Measurements from ENCODE around the gene FPGT.
"Not testable (repeated sequence)": the region's sequence is repeated elsewhere in the genome, so short reads cannot be mapped to it uniquely, and the experiment has no call there.

The FPGT gene

GRCh38 chr1:74197657-74198552 is at the start of gene FPGT, which contains the start of gene LRRIQ3:
FPGT (plus strand) TSS chr1:74198242; CDS start chr1:74198279, 37 bp downstream.
LRRIQ3 (minus strand) TSS chr1:74198176; CDS start chr1:74183684, 14,492 bp downstream.
- DNase-seq = peak; percentile 71 to 81

GRCh38 chr1:74160046-74160445 is 38.0 kb upstream of the FPGT start:
- DNase-seq = no peak

DNA sequence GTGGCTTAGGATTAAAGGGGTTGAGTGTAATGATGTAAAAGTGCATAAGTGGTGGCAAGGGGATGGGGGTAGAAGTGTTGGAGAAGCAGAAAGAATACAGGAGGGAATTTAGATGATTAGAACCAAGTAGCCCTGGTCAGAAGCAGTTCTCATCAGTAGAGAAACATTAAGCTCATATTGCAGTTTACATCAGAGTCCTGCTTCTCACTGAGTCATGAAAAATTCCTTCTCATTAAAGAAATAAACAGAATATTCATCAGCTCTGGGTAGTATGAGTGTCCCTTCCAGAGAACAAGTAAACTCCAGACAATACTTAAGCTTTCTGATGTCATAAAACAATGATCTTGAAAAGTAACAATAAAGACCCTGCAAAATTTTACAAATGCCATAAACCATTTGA is 36.5 kb upstream of the FPGT start:
- no peak for DNase-seq

DNA sequence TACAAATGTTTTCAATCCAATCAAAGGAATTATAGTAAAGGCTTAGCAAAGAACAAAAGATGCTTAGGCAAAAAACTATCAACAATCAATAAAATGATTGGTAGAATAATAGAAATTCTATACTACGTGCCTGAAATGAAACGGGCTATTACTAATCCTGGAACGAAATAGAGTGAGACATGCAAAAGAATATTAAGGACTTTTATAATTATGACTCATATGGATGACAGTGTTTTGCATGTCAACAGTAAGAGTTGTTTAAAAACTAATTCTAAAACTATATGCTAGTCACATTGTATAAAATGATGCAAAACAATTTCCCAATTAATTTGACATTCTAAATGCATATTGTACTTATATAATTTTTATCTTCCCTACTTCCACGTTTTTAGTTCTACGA is 35.7 kb upstream of the FPGT start:
- DNase-seq = no peak

DNA sequence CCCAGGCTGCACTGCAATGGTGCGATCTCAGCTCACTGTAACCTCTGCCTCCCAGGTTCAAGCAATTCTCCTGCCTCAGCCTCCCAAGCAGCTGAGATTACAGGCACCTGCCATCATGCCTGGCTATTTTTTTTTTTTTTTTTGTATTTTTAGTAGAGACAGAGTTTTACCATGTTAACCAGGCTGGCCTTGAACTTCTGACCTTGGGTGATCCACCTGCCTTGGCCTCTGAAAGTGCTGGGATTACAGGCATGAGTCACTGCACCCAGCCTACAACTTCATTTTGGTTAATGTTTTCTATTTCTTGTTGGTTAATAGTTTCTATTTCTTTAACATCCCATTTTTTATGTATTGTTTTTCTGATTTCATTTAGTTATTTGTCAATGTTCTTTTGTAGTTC is 23.6 kb upstream of the FPGT start:
- DNase-seq = not testable (repeated sequence)

DNA sequence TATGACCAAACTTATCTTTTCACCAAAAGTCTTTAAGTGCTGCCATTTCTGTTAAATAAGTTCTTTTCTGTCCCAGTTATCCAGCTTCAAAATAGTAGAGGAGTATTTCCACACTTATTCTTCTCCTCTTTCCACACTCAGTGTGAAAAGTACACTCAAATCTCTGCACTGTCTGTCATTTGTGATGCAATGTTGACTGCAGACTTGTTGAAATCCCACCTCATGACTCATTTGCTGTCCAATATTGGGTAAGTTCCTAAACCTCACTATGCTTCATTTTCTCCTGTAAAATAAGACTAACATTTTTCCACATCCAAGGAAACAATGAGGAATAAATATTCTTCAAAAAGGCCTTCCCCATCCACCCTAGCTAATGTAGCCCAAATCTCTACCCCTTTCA is 17.6 kb upstream of the FPGT start:
- no peak for DNase-seq

GRCh38 chr1:74193908-74194307 is 4.1 kb upstream of the FPGT start:
- no peak for DNase-seq

DNA sequence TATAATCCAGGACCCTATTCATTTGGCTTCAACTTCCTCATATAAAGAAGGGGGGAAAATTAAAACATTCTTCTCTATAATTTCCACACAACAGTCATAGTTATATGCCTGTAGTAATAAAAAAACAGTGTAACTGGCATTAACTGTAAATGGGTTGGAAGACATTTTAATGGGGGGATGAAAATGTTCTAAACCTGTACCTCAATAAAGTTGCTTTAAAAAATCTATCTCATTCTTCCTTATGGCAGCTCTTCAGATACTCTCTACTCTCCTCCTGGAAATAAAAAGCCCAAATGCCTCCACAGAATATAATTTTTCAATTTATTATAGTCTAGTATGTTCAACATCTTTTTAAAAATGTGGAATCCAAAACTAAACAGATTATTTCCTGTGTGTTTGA is 2.7 kb upstream of the FPGT start:
- no peak for DNase-seq

GRCh38 chr1:74197255-74197654 is 787 bp upstream of the FPGT start:
- no peak for DNase-seq

GRCh38 chr1:74199504-74199903 is 1.5 kb downstream of the FPGT start:
- DNase-seq = no peak

- no peak for DNase-seq
Measured at GRCh38 chr1:74205266-74205665, 7.2 kb downstream of the FPGT start.

- no peak for DNase-seq
Measured at GRCh38 chr1:74215229-74215628, 17.2 kb downstream of the FPGT start.

DNA sequence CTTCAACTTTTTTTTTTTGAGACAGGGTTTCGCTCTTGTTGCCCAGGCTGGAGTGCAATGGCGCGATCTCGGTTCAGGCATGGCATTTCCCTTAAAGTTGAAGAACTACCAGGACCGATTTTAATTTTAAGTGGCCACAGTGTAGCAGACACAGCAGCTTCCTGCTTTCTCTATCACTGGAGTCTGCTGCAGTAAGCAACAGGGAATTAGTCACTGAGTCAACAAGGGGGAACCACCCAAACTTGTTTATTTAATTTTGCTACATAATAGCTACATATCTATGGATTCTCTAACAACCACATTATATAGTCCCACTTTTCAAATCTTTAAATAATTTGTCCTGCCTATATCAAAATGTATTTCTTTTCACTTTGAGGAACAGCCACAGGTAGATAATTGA is 24.7 kb downstream of the FPGT start:
- no peak for DNase-seq

GRCh38 chr1:74223453-74223852 is 25.4 kb downstream of the FPGT start:
- no peak for DNase-seq

DNA sequence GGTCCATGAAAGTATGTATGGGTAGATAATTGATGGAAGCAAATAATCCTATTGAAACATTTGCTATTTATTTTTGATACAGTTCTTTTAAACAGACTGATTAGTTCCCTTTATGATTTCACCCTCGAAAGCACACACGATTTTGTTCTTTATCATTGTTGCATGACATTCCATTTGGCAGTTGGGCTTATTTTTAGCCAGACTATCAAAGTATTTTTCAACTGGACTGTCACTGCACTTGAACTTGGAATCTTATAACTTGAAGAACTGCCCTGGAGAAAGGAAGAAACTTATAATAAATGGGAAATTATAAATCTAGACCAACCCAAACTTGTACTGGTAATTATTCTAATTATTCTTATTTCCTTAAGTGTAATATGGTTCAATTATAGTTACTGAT is 37.1 kb downstream of the FPGT start, which contains the start of gene TNNI3K:
Gene TNNI3K, plus strand, starts transcription at position 235 of the 400 bp plus-strand sequence. Its CDS starts 65 bp downstream, at position 300.
- no peak for DNase-seq

GRCh38 chr1:74236440-74236839 is 38.4 kb downstream of the FPGT start:
- no peak for DNase-seq

DNA sequence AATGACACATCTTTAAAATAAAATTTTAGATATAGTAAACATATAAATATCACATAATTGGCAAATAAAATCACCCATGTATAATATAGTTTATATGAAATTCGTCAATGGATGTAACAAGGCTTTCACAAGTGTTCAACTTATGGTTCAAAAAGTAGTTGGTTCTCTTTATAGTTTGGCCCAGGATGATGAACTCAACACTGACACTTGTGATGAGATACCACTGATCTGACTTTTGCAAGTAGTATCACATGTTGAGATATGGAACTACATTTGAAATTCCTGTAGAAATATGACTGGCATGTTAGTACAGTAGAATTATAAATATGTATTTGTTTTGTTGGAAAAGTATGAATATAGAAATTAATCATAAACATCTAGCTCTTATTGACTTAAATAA is 39.0 kb downstream of the FPGT start:
- DNase-seq = no peak

DNA sequence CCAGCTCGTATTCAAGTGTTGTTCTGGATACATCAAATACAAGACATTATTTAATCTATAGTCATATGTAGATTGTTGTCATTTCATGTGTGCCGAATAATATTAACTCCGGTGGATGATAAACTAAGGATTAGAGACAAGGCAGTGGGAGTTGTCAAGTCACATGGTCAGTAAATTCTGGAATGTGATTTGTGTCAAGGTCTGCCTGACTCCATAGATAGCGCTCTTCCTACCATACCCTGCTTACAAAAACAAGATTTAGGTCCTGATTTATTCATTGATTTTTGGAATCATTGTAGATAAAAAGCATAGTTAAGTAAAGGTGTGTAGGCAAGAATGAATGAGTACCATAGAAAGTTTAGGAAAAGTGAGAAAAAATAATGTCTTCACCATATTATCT is 39.7 kb downstream of the FPGT start:
- no peak for DNase-seq

GRCh38 chr1:74245168-74245772 is 47.2 kb downstream of the FPGT start:
- DNase-seq = no peak

- no peak for DNase-seq
Measured at GRCh38 chr1:74246315-74246714, 48.3 kb downstream of the FPGT start.

- no peak for DNase-seq
Measured at GRCh38 chr1:74247881-74248528, 50.0 kb downstream of the FPGT start.

GRCh38 chr1:74253243-74253824 is 55.3 kb downstream of the FPGT start:
- DNase-seq = not testable (repeated sequence)

Data from SW 1271 (cell line).